ENCODE results near the gene CALML5. TPM values are rescaled to one million over a fixed set of nuclear protein-coding genes. Genes with fewer than 3 reads are reported as not detected.

The CALML5 gene
- total and polyA plus RNA-seq, 2 donors (not counting 1 experiment from before 2014, with no cell fraction given): not detected

DNA sequence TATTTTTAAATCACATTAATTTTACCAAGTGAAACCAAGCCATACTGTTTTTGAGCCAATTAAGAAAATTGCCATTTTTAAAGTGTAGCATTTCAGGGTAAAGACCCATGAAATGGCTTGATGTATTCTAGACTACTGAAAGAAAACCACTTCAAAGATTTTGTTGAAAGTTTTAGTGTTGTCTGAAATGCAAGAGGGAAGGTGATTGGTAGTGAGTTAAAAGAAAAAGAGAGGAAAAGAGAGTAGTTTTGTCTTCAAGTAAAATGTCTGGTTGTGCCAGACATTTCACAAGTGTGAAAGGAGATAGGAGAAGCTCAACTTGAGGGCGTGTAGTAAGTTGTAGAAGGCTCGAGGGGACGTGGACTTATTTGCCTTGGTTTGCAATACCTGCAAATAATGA, 41.6 kb downstream of the CALML5 start:
- H3K4me1 ChIP-seq (ENCODE audit: control insufficient read depth, extremely low read depth, insufficient read depth, low read length): peaks cover 6% of the 10 kb centered on the region
- H3K9ac ChIP-seq (ENCODE audit: insufficient read depth, low read length): no peak overlapping the region

DNA sequence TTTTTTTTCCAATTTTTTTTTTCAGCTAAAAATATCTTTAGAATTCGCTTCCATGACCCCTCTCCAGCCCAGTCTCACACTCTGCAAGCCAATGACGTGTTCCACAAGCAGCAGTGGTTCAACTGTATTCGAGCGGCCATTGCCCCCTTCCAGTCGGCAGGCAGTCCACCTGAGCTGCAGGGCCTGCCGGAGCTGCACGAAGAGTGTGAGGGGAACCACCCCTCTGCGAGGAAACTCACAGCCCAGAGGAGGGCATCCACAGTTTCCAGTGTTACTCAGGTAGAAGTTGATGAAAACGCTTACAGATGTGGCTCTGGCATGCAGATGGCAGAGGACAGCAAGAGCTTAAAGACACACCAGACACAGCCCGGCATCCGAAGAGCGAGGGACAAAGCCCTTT, 42.8 kb downstream of the CALML5 start:
- TF ChIP-seq, protein P1, sequence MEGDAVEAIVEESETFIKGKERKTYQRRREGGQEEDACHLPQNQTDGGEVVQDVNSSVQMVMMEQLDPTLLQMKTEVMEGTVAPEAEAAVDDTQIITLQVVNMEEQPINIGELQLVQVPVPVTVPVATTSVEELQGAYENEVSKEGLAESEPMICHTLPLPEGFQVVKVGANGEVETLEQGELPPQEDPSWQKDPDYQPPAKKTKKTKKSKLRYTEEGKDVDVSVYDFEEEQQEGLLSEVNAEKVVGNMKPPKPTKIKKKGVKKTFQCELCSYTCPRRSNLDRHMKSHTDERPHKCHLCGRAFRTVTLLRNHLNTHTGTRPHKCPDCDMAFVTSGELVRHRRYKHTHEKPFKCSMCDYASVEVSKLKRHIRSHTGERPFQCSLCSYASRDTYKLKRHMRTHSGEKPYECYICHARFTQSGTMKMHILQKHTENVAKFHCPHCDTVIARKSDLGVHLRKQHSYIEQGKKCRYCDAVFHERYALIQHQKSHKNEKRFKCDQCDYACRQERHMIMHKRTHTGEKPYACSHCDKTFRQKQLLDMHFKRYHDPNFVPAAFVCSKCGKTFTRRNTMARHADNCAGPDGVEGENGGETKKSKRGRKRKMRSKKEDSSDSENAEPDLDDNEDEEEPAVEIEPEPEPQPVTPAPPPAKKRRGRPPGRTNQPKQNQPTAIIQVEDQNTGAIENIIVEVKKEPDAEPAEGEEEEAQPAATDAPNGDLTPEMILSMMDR (conservative IDR thresholded peaks at IDR 0.05 in 1 of 2, IDR thresholded peaks at IDR 0.05 in 1 of 2; ENCODE audit: low read depth in 1 of 2, low read length in 2 of 2): no peak
- no peak for TF ChIP-seq EZH2 (IDR thresholded peaks at IDR 0.05; ENCODE audit: low read length, missing control alignments)
- no peak overlapping the region for H2AFZ ChIP-seq (ENCODE audit: low read length)
- no peaks in the 10 kb centered on the region for H3K4me1 ChIP-seq (ENCODE audit: control insufficient read depth, extremely low read depth, insufficient read depth, low read length)
- H3K79me2 ChIP-seq (ENCODE audit: control insufficient read depth, insufficient read depth, low read length): no peaks in the 10 kb centered on the region
- no peaks in the 10 kb centered on the region for H3K9me3 ChIP-seq (ENCODE audit: control insufficient read depth, insufficient read depth, low read depth, low read length)
- no peaks in the 10 kb centered on the region for H3K27me3 ChIP-seq (ENCODE audit: control insufficient read depth, insufficient read depth, low read length)
- no peak for DNase-seq (ENCODE audit: low read depth in 2 of 2)
- no peak overlapping the region for H3K9ac ChIP-seq (ENCODE audit: insufficient read depth, low read length)
- peaks cover 4% of the 10 kb centered on the region for H3K36me3 ChIP-seq (ENCODE audit: control insufficient read depth, insufficient read depth, low read length)
- H3K4me2 ChIP-seq (ENCODE audit: extremely low read depth, insufficient read depth, low read length): no peak overlapping the region
- H3K4me3 ChIP-seq (replicated peaks in 1 of 4; ENCODE audit: control extremely low read depth in 1 of 4, insufficient read depth in 1 of 4, low read depth in 3 of 4, low read length in 4 of 4): no peak overlapping the region
- H3K27ac ChIP-seq (ENCODE audit: insufficient read depth, low read length): no peak overlapping the region
- H4K20me1 ChIP-seq (ENCODE audit: control insufficient read depth, extremely low read depth, insufficient read depth, low read length): no peaks in the 10 kb centered on the region

More for the DNA sequence above, 41.6 kb downstream of the CALML5 start:
- Histone ChIP-seq H3K79me2 (ENCODE audit: control insufficient read depth, insufficient read depth, low read length) (no peaks in the 10 kb centered on the region), H3K4me2 (ENCODE audit: extremely low read depth, insufficient read depth, low read length) (no peak overlapping the region), H3K27ac (ENCODE audit: insufficient read depth, low read length) (no peak overlapping the region), H3K36me3 (ENCODE audit: control insufficient read depth, insufficient read depth, low read length) (peaks cover 2% of the 10 kb centered on the region), H3K27me3 (ENCODE audit: control insufficient read depth, insufficient read depth, low read length) (no peaks in the 10 kb centered on the region), H3K9me3 (ENCODE audit: control insufficient read depth, insufficient read depth, low read depth, low read length) (no peaks in the 10 kb centered on the region), H2AFZ (ENCODE audit: low read length) (no peak overlapping the region), H4K20me1 (ENCODE audit: control insufficient read depth, extremely low read depth, insufficient read depth, low read length) (no peaks in the 10 kb centered on the region), H3K4me3 (replicated peaks in 1 of 4; ENCODE audit: control extremely low read depth in 1 of 4, insufficient read depth in 1 of 4, low read depth in 3 of 4, low read length in 4 of 4) (no peak overlapping the region)
- DNase-seq (ENCODE audit: low read depth in 2 of 2): no peak
- no peak for TF ChIP-seq EZH2 (IDR thresholded peaks at IDR 0.05; ENCODE audit: low read length, missing control alignments)
- TF ChIP-seq, protein P1 (conservative IDR thresholded peaks at IDR 0.05 in 1 of 2, IDR thresholded peaks at IDR 0.05 in 1 of 2; ENCODE audit: low read depth in 1 of 2, low read length in 2 of 2): no peak

DNA sequence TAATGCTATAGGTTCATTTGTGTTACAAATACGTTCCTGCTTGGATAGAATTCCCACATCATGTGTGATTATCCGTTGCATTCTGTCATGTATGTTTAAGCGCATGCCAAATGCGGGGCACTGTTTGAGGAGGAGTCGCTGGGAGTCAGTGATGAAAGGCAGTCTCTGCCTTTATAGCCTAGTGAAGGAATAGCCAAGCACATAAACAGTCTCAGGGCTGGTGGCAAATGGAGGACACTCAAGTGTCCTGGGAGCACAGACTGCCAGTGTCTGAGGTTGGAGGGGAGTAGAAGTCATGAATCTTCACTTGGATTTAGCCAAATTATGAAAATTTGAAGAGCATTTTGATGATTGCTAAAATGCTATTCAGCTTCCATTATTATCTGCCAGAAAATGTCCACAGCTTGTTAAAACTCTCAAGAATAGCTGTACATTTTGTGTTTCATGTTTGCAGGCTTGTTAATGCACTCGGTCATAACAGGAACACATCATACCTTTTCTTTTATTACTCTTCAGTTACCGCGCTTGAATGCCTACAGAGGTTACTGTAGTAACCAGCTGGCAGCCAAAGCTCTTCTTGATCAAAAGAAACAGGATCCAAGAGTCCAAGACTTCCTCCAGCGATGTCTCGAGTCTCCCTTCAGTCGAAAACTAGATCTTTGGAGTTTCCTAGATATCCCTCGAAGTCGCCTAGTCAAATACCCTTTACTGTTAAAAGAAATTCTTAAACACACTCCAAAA, 45.5 kb downstream of the CALML5 start:
- Histone ChIP-seq H3K79me2 (ENCODE audit: control insufficient read depth, insufficient read depth, low read length) (peaks cover 5% of the 10 kb centered on the region), H3K4me1 (ENCODE audit: control insufficient read depth, extremely low read depth, insufficient read depth, low read length) (no peaks in the 10 kb centered on the region), H3K27me3 (ENCODE audit: control insufficient read depth, insufficient read depth, low read length) (no peaks in the 10 kb centered on the region), H3K36me3 (ENCODE audit: control insufficient read depth, insufficient read depth, low read length) (peaks cover 4% of the 10 kb centered on the region), H3K27ac (ENCODE audit: insufficient read depth, low read length) (no peak overlapping the region), H3K4me3 (replicated peaks in 1 of 4; ENCODE audit: control extremely low read depth in 1 of 4, insufficient read depth in 1 of 4, low read depth in 3 of 4, low read length in 4 of 4) (no peak overlapping the region), H2AFZ (ENCODE audit: low read length) (no peak overlapping the region), H3K9me3 (ENCODE audit: control insufficient read depth, insufficient read depth, low read depth, low read length) (no peaks in the 10 kb centered on the region), H3K9ac (ENCODE audit: insufficient read depth, low read length) (no peak overlapping the region), H3K4me2 (ENCODE audit: extremely low read depth, insufficient read depth, low read length) (no peak overlapping the region), H4K20me1 (ENCODE audit: control insufficient read depth, extremely low read depth, insufficient read depth, low read length) (no peaks in the 10 kb centered on the region)
- TF ChIP-seq EZH2 (IDR thresholded peaks at IDR 0.05; ENCODE audit: low read length, missing control alignments): no peak
- TF ChIP-seq, protein P1 (conservative IDR thresholded peaks at IDR 0.05 in 1 of 2, IDR thresholded peaks at IDR 0.05 in 1 of 2; ENCODE audit: low read depth in 1 of 2, low read length in 2 of 2): no peak
- no peak for DNase-seq (ENCODE audit: low read depth in 2 of 2)
